Measurements from ENCODE around the gene HPSE2. TPM values are rescaled to one million over a fixed set of nuclear protein-coding genes. Genes with fewer than 3 reads are reported as not detected.
"Not testable (repeated sequence)": the region's sequence is repeated elsewhere in the genome, so short reads cannot be mapped to it uniquely, and the experiment has no call there.

HPSE2 gene
- total RNA-seq, 4 donors from 2014 or later = 0.57 to 3.6 (median 1.5) TPM

GRCh38 chr10:98916526-98917125, 319.0 kb downstream of the HPSE2 start:
- WGBS, 2 donors = 32 to 35% methylated on average over 1 of the region's 1 CpG
- TF ChIP-seq POLR2A (IDR thresholded peaks at IDR 0.05) (no peak), CTCF (IDR thresholded peaks at IDR 0.05) (no peak)
- intact Hi-C loops (cut with DNase I; ENCODE audit: low total_unique reads) = no loop called here
- H3K4me3 ChIP-seq (ENCODE audit: low read depth, poor library complexity, severe bottlenecking) = no peak overlapping the region
- no peak for DNase-seq (ENCODE audit: low spot score in 2 of 2)

GRCh38 chr10:98915911-98916310, 319.7 kb downstream of the HPSE2 start:
- no peak overlapping the region for H3K4me3 ChIP-seq (ENCODE audit: low read depth, poor library complexity, severe bottlenecking)
- WGBS, 2 donors = 11 to 18% methylated on average over 1 of the region's 1 CpG
- TF ChIP-seq POLR2A (IDR thresholded peaks at IDR 0.05) = no peak
- TF ChIP-seq CTCF (IDR thresholded peaks at IDR 0.05) = no peak
- no peak for DNase-seq (ENCODE audit: low spot score in 2 of 2)
- intact Hi-C loops (cut with DNase I; ENCODE audit: low total_unique reads) = no loop called here

- 84 to 85% methylated on average over 3 of the region's 3 CpGs for WGBS, 2 donors
Observed at GRCh38 chr10:98910546-98910945, 325.1 kb downstream of the HPSE2 start.

GRCh38 chr10:98910048-98910447, 325.6 kb downstream of the HPSE2 start:
- DNase-seq (ENCODE audit: low spot score in 2 of 2) = no peak
- intact Hi-C loops (cut with DNase I; ENCODE audit: low total_unique reads) = no loop called here
- H3K4me3 ChIP-seq (ENCODE audit: low read depth, poor library complexity, severe bottlenecking) = no peak overlapping the region
- TF ChIP-seq POLR2A (IDR thresholded peaks at IDR 0.05) (no peak), CTCF (IDR thresholded peaks at IDR 0.05) (no peak)

More at GRCh38 chr10:98910546-98910945, 325.1 kb downstream of the HPSE2 start:
- intact Hi-C loops (cut with DNase I; ENCODE audit: low total_unique reads) = no loop called here
- TF ChIP-seq CTCF (IDR thresholded peaks at IDR 0.05) (no peak), POLR2A (IDR thresholded peaks at IDR 0.05) (no peak)
- no peak overlapping the region for H3K4me3 ChIP-seq (ENCODE audit: low read depth, poor library complexity, severe bottlenecking)
- DNase-seq (ENCODE audit: low spot score in 2 of 2) = no peak

GRCh38 chr10:98908868-98909267, 326.8 kb downstream of the HPSE2 start:
- no peak overlapping the region for H3K4me3 ChIP-seq (ENCODE audit: low read depth, poor library complexity, severe bottlenecking)
- 82 to 87% methylated on average over 3 of the region's 3 CpGs for whole genome bisulfite sequencing, 2 donors
- TF ChIP-seq POLR2A (IDR thresholded peaks at IDR 0.05) = no peak
- no peak for TF ChIP-seq CTCF (IDR thresholded peaks at IDR 0.05)
- intact Hi-C loops (cut with DNase I; ENCODE audit: low total_unique reads) = no loop called here
- DNase-seq (ENCODE audit: low spot score in 2 of 2) = no peak

- intact Hi-C loops (cut with DNase I; ENCODE audit: low total_unique reads); H3K4me3 ChIP-seq (ENCODE audit: low read depth, poor library complexity, severe bottlenecking); DNase-seq (ENCODE audit: low spot score in 2 of 2): not testable (repeated sequence)
- WGBS, 2 donors = 95 to 96% methylated on average over 8 of the region's 8 CpGs
Observed at GRCh38 chr10:98908247-98908646, 327.4 kb downstream of the HPSE2 start.
